NK-92 (cell line): ENCODE data around the gene IZUMO3.
"Not testable (repeated sequence)": the region's sequence is repeated elsewhere in the genome, so short reads cannot be mapped to it uniquely, and the experiment has no call there.

Experiments
- DNase-seq: peaks from one replicate; lab custom pipeline; 2025; ENCODE audit not compliant: unreplicated experiment; lab: John Stamatoyannopoulos, UW

The IZUMO3 gene, protein sequence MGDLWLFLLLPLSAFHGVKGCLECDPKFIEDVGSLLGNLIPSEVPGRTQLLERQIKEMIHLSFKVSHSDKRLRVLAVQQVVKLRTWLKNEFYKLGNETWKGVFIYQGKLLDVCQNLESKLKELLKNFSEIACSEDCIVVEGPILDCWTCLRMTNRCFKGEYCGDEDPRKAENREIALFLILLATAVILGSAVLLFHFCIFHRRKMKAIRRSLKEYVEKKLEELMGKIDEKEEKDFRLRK

GRCh38 chr9:24545847-24546522 is at the start of gene IZUMO3:
TSS of gene IZUMO3 (minus strand) at chr9:24545897. CDS start at chr9:24545649, 248 bp downstream.
- DNase-seq: no peak

GRCh38 chr9:24594234-24594850 is 48.6 kb upstream of the IZUMO3 start:
- no peak for DNase-seq

DNA sequence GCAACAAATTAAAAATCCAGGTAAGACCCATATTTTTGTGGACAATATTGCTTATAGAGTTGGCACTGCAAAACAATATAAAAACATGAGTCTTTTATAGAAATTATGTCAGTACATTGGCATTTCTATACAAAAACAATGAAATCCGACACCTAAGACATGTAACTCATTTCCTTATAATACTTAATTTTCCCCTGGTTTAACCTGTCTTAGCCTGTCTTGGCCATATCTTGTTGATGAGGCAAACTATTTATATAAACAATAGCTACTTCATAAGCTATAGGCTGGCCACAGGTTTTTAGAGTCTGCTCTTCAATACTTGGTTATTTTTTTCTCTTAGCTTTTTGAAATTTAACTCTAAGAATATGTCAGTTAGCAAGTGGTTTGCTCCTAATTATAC is 44.7 kb upstream of the IZUMO3 start:
- no peak for DNase-seq

GRCh38 chr9:24587883-24588282 is 42.2 kb upstream of the IZUMO3 start:
- no peak for DNase-seq

GRCh38 chr9:24582146-24583126 is 36.7 kb upstream of the IZUMO3 start:
- DNase-seq: no peak

GRCh38 chr9:24580005-24580404 is 34.3 kb upstream of the IZUMO3 start:
- DNase-seq: not testable (repeated sequence)

GRCh38 chr9:24572406-24572805 is 26.7 kb upstream of the IZUMO3 start:
- no peak for DNase-seq

DNA sequence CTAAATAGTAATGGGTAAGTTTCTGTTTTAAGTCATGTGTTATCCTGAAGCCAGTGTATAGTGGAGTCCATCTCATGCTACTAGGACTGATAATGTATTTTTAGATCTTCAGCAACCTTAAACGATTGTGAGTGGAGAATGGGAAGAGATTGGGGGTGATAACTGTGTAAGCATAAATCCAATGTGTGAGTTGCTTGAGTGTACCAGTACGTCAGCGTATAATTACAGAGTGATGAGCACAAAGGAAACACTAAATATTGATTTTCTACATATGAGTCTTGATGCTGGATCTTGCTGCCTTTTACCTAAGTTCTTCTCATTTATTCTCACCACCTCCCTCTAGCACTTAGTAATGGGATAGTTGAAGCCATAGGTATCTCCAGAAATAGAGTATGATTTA is 16.3 kb upstream of the IZUMO3 start:
- no peak for DNase-seq

DNA sequence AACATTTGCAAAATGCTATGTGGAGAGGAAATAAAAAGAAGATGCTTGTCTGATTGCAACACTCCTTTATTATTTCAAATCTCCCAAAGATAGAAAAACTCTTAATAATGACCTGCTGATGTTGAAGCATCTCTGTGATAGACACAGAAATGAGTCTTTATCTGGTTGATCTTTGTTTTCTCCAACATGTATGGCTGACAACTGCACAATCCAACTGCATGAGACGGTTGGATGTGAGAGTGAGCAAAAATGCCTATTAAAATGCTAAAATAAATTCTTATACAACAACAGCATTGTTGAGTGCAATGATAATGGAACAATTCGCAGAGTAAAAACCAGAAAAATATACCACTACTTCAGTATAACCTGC is 7.5 kb upstream of the IZUMO3 start:
- no peak for DNase-seq

- no peak for DNase-seq
Observed at GRCh38 chr9:24552526-24553182, 7.0 kb upstream of the IZUMO3 start.

DNA sequence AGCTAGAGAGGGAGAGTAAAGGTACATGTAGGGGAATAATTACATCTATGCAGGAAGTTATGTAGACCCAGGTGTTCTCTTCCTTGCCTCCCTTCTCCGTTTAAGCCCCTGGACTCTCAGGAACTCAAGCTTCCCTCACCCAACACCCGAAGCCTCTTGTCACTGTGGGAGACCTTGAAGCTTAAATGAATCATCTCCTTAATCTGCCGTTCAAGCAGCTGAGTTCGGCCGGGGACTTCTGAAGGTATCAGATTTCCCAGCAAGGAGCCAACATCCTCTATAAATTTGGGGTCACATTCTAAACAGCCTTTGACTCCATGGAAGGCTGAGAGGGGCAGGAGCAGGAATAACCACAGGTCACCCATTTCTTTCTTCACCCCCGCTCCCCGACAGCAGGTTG is 412 bp downstream of the IZUMO3 start:
- DNase-seq: no peak

DNA sequence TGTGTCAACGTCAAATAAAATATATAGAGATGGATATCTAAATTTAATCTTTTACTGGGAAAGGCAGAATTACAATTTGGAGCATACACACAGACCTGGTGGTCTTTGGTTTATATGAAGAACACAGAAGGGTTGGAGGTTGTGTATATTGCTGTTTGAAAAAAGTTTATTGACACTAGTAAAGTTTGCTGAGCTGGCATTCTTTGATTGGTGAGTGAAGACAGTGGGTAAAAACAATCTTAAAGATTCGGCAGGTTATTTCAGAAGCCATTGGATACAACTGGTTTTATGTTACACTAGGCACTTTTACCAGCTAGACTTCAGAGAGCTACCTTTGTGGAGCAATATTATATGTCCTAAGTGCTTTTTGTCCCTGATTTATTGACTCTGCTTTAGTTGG is 27.2 kb downstream of the IZUMO3 start:
- DNase-seq: no peak

DNA sequence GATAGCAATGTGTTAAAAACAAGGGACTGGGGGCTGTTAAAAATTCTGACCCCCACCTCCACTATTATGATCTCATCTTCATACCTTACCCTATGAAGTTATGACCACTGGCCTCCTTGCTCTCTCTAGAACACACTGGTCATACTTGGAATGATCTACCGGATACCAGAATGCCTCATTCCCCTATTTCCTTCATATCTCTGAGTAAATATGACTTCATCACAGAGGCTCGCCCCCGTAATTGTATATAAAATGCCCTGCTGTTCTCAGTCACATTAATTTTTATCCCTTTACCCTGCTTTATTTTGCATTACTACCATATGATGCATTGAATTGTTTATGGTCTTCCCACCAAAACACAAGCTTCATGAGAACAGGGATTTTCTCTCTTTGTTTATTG is 29.2 kb downstream of the IZUMO3 start:
- no peak for DNase-seq

DNA sequence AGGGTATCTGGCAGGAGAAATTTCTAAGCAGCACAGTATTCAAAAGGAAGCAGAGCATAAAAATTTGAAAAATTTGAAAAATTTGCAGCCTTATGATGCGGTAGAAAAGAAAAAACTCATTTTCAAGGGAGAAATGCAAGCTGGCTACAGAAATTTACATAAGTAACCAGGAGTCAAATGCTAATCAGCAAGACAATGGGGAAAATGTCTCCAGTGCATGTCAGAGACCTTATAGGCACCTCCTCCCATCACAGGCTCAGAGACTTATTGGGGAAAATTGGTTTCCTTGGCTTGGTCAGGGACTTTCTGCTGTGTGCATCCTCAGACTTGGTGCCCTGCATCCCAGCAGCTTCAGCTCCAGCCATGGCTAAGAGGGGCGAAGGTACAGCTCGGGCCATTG is 35.8 kb downstream of the IZUMO3 start:
- DNase-seq: no peak

GRCh38 chr9:24504521-24504920 is 41.2 kb downstream of the IZUMO3 start:
- DNase-seq: no peak

GRCh38 chr9:24502206-24502937 is 43.3 kb downstream of the IZUMO3 start:
- DNase-seq: no peak

GRCh38 chr9:24500761-24501160 is 44.9 kb downstream of the IZUMO3 start:
- no peak for DNase-seq

- no peak for DNase-seq
Observed at GRCh38 chr9:24498632-24499031, 47.1 kb downstream of the IZUMO3 start.

DNA sequence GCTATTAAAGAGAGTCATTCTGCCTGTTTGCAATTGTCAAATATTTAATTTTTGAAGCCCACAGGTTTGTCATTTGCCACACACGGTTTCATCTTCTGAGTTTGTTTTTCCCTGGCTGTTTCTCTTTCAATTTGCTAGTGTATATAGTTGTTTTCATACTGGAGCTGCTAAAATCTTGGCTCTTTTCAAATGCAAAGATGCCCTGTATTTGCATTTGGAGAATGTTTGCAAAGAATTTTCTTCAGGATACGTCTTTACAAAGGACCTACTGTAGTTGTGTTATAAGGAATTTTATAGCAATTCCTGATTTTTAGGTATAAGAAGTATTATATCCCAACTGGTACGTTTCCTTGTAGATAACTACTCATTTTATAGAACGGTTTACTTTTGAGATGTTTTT is 48.0 kb downstream of the IZUMO3 start:
- DNase-seq: no peak
